H54 (cell line): ENCODE results near the gene MACO1.

ENCODE experiments used
- DNase-seq: peaks from one replicate; pipeline ENCODE4 v3.0.0; 2011; ENCODE audit warnings: low spot score, mixed read lengths; ENCODE audit not compliant: insufficient read length
- FAIRE-seq: peaks from 3 replicates; lab custom pipeline; 2011; peaks lifted over from hg19 to GRCh38; lab: Jason Lieb, UNC
- POLR2A ChIP-seq: IDR thresholded peaks from 2 replicates; pipeline ENCODE4 v1.6.1; 2011; ENCODE audit warnings: low read depth, mild to moderate bottlenecking, low read length

MACO1 gene

DNA sequence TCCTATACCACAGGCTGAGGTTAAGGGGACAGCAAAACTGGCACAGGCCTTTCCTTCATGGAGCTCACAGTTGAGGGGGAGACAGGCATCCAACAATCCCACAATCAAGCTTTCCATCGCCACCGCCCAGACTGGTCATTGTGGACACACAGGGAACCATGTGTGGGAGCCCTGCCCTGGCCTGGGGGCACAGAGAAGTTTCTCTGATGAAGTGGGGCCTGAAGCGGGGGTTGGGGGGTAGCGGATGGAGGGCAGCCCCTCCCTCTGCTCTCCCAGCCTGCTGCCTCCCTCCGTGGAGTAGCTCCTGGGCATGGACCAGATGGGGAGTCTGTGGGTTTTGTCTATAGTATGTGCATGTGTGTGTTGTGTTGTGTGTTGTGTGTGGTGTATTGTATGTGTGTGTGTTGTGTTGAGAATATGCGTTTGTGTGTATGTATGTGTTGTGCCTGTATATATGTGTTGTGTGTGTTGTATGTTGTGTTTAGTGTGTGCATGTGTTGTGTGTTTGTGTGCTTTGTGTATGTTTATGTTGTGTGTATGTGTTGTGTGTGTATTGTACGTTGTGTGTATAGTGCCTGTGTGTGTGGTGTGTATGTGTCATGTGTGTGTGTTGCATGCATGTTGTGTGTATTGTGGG, 98.3 kb downstream of the MACO1 start:
- FAIRE-seq: no peak
- no peak for TF ChIP-seq POLR2A
- no peak for DNase-seq

DNA sequence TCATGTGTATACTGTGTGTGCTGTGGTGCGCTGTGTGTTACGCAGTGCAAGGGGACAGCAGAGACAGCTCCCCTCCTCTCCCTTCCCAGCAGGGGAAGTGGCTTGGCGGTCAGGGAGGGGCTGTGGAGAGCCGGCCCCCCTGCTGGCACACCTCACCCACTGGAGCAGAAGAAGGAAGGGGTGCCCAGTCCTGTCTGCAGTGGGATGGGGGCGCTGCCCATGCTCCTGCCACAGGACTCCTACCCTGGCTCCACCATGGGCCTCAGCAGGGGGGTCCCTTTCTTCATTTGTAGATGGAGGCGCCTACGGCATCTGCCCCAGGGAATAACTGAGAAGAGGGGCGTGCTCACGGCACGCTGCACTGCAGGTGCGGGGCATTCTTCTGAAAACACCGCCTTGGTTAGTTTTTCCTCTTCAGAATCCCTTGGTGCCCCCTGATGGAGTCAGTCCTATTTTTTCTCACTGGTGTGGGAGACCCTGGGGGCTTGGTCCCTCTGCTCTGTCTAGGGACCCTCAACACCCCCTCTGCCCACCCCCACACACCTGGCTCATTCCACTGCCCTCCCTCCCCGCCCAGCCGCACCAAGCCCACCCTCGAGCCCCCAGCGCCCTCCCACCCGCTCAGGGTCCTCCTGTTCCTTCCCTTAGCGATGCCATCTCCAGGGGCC, 99.0 kb downstream of the MACO1 start:
- FAIRE-seq: no peak

DNA sequence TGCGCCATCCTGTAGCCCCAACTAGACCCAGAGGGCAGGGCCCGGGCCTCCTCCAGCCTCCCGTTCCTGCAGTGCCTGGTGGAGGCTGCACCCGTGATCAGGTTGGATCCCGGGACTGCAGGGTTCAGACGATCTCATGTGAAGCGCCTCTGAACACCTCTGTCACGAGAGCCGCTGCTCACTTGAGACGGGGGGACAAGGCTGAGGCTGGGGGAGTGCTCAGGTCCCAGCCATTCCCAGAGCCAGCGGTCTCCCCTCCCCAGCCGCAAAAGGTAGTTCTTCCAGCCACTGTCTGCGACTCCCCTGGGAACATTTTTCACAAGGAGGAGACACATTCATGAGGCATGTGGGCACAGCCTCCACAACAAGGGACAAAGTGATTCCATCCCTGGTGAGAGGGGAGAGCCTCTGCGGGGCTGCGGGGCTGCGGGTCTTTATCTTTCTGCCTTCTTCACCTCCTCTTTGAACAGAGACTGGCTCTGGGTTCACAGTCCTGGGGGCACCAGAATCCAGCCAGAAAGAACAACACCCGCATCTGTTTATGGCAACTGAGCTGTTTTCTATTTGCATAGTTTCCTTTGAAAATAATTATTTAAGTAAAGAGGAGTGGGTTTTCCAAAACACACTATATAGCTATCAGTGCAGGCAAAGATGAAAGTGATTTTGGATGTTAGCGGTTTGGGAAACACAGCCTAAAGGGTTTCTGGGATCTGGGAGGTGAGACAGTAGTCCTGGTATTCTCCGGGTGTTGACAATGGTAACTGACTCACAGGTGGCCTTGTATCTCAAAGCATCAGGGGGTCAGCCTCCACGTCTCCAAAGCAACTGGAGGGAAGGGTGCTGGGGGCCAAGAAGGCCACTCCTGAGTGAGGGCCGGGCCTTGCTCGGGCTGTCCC, 99.7 kb downstream of the MACO1 start:
- no peak for FAIRE-seq

More for the DNA sequence above, 99.0 kb downstream of the MACO1 start:
- TF ChIP-seq POLR2A: no peak
- DNase-seq: no peak

DNA sequence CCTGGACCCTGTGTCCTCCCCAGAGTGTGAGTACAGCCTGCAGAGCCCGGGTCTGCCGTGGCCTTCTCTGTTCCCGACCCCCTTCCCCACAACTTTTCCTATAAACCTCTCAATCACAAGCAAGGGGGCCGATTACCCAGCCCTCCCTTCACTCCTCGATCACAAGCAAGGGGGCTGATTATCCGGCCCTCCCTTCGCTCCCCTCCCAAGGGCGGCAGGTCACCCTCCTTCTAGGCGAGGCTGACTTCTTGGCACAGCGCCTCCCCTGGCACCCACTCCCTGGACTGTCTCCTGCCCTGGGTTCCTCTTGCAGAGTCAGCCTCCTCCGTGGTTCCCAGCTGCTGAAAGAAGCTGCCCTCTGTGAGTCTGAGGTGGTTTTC, 100.4 kb downstream of the MACO1 start:
- no peak for FAIRE-seq
- DNase-seq: no peak
- TF ChIP-seq POLR2A: no peak

More for the DNA sequence above, 99.7 kb downstream of the MACO1 start:
- no peak for DNase-seq
- no peak for TF ChIP-seq POLR2A

DNA sequence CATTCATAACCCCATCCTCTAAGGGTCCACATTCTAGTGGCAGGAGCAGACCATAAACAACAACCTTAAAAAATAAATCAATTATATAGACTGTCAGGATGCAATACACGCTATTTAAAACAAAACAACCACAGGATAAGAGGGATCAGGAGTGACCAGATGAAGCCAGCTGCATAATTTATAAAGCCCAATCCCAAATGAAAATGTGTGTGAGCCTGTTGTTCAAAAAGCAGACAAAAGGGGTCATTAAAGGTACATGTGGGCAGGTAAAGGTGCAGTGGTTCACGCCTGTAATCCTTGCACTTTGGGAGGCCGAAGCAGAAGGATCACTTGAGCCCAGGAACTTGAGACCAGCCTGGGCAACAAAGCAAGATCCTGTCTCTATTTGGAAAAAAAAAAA, 102.3 kb downstream of the MACO1 start:
- TF ChIP-seq POLR2A: no peak
- no peak for DNase-seq
- no peak for FAIRE-seq

DNA sequence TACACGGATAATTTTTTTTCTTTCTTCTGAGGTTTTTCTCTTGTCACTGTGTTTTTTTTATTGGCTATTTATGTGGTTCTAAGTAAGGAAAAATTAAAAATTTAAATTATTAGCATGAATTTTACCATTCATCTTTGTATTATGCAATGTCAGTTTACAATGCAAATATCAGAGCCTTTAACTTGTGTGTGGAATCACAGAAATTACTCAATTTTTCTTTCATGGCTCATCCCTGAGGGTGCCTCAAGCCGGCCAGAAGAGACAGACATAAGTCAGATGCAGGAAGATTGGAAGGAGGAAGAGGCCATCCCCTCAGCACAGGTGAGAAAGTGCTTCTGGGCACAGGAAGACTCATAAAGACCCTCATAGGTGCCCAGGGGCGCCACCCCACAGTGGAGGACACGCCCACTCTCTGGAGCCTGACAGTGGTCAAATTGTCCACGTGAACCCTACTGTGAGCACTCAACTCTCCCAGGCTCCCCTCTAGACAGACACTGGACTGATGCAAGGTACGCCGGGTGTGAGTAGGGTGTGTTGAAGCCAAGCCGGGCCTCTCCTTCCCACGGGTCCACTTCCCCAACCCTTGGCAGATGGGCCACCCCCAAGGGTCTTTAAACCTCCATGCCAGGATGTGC, 103.2 kb downstream of the MACO1 start:
- DNase-seq (no peak), FAIRE-seq (no peak)
- TF ChIP-seq POLR2A: no peak

DNA sequence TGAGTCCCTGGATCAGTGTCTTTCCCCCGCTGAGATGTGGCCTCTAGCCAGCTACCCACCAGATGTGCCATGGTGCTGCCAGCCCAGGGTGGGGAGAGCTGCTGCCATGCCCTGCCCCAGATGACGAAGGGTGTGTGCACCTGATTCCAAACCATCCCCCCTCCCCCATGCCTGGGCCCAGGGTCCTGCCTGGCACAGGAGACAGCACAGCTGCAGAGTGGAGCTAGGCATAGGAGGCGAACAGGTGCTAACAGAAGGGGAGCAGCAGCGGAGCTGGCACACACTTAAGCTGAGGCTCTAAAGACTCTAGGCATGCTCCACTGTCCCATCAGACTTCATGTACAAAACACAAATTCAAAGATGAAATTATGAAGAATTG, 103.7 kb downstream of the MACO1 start:
- FAIRE-seq: no peak
- TF ChIP-seq POLR2A: no peak
- no peak for DNase-seq

DNA sequence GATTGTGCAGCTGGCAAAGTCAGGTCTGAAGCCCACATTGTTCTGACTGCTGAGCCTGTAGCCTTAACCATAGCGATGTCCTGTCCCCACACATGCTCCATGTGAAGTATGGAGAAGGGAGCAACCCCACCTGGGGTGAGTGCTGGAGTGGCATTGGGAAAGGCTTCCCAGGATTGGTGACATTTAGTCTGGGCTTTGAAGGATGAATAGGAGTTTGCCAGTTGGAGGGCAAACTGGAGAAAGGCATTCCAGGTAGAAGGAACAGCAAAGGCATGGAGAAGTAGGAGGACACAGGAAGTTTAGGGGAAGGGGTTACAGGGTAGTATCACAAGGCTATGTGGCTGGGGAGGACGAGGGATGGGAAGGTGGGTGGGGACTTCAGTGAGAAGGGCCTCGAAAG, 105.4 kb downstream of the MACO1 start:
- TF ChIP-seq POLR2A: no peak
- DNase-seq: no peak
- FAIRE-seq: no peak

DNA sequence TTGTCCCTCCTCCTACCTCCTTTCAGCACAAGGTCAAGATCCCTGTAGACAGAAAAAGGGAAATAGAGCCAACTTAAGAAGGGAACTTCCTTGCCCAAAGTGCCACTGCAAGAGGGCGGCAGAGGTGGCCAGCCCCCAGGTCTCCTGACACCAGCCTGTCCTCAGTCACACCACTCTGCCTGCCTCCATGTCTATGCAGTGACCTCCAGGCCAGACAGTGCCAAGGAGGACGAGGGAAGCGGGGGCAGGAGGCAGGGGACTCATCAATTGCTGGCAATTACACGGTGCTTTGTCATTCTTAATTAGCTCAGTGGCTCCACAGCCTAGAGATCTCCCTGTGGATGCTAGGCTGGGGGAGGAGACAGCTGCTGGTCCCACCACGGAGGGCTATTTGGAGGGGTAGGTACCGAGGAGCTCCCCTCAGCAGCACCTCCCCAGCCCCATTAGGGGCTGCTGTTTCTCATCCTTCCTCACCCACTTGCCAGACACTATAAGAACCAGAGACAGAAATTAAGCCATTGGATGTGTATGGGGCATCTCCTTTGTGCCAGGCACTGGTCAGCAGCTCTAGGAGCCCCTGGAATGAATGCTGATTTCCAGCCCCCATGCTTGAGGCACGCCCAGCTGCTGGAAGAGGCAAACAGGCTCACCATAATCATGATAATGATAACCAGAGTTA, 106.6 kb downstream of the MACO1 start:
- FAIRE-seq (no peak), DNase-seq (no peak)
- TF ChIP-seq POLR2A: no peak

DNA sequence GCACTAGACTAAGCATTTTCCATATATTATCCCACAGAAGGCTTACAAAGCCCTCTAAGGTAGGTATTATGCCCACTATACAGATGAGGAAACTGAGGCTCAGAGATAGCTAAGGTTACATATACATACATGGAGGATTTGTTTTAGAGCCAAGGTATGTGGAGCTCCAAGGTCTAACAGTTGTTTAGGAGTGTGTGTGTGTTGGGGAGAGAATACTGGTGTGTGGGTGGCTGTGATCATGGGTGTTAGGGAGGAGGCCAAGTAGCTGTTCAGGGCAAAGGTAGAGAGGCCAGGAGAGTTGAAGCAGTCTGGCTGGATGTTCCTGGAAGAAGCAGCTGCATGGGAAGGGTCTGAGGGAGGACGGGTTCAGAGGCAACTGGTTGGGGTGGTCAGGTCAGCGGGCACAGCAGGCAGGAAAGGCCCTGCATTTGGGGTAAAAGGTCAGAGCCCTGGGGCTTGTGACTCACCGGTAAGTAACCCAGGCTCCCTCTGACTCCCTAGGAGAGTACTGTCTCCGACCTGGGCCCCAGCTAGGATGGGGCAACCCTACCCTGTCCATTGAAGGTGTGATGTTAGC, 107.6 kb downstream of the MACO1 start:
- TF ChIP-seq POLR2A: no peak
- DNase-seq: no peak
- FAIRE-seq: no peak

DNA sequence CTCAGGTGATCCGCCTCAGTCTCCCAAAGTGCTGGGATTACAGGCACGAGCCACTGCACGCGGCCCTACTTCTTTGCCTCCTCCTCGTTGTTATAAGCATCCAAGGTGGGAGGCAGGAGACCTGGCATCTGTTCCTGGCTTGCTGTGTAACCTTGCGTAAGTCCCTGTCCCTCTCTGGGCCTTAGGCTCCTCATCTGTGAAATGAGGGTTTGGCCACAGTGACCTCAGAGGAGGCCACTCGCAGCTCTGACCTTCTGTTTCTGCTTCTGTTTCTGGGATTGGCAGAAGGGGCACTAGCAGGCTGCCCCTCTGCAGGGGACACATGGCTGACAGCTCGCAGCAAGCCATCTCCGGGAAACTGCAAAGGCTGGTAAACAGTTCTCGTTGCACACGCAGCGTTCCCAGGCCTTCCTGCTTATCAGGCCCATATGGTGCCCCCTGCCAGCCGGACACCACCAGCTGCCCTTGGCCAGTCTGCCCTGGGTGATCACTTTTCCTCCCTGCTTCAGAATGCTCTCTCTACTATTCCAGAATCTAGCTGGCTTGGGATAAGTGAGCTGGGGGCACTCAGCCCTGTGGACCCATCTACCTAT, 110.1 kb downstream of the MACO1 start:
- FAIRE-seq (no peak), DNase-seq (no peak)
- TF ChIP-seq POLR2A: no peak

DNA sequence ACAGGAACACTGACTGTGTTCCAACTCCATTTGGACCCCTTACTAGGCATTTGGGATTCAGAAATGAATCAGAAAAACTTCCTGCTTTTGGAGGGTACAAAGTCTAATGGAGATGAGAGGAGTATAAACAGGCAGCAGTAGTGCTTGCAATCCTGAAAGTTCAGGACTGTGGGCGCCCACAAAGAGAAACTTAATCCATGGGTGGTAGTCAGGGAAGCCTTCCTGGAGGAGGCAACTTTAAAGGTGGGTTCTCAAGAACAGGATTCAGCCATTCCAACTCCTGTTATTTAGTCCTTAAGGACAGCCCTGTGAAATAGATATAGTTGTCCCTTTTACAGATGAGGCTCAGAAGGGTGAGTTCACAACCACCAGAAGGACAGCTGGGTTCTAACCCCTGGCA, 110.7 kb downstream of the MACO1 start:
- FAIRE-seq (no peak), DNase-seq (no peak)
- no peak for TF ChIP-seq POLR2A
